Stimulated activated CD8-positive, alpha-beta memory T cell treated with anti-CD3 and anti-CD28 coated beads, Interleukin-7, amount 100 ng/mL, for 4 hours (primary cell): Measurements from ENCODE around the gene NAV2.
"Not testable (repeated sequence)": the region's sequence is repeated elsewhere in the genome, so short reads cannot be mapped to it uniquely, and the experiment has no call there.

Experiments
- DNase-seq, 2 donors: peaks; one replicate each; pipeline ENCODE4 v3.0.0-alpha.2; 2020; ENCODE audit warnings: low read depth in 2 of 2

NAV2 gene

DNA sequence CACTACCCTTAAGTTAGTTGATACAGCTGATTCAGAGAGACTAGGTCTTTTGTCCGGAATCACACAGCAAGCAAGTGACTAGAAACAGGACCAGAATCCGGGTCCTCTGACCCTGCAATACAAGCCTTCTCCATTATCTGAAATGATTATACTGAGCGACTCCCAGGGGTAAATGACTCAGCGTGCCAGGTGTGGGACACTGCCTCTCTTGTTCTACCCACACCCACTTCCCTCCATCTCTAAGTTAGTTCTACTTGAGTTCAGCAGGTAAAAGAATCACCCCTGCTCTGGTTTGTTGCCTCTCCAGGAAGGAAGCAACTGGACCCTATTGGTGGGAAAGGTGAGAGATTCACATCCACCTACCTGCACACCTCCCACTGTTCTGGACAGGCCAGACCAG lies 290.7 kb downstream of the NAV2 start:
- DNase-seq = no peak

DNA sequence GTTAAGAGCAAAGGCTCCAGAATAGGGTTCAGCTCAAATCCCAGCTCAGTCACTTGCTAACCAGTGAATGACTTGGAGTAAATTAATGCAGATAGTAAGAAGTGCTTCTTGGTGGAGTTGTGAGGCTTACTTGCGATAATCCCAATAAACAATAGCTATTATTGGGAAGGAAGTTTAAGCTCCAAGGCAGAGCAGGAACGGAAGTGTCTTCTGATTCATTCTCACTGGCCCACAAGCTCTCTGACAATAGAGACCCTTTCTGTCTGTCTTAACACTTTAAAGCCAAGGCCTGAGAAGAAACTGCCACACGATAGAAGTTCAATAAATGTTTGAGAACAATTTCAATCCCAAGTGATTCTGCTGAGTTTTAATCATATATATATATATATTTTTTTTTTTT lies 292.2 kb downstream of the NAV2 start:
- DNase-seq = no peak

DNA sequence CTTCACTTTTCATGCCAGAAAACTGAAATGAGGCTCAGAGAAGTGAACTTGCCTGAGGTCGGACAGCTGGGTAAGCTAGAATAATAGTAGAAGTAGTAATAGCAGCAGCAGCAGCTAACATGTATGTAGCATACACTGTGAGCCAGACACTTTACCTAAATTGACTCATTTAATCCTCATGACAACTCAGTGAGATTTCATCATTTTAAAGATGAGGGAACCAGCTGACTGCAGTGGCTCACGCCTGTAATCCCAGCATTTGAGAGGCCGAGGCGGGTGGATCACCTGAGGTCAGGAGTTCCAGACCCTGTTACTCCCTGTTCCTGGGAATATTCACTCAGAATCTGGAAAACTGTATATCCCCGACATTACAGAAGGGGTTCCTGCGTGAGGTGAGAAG lies 293.1 kb downstream of the NAV2 start:
- DNase-seq = no peak

DNA sequence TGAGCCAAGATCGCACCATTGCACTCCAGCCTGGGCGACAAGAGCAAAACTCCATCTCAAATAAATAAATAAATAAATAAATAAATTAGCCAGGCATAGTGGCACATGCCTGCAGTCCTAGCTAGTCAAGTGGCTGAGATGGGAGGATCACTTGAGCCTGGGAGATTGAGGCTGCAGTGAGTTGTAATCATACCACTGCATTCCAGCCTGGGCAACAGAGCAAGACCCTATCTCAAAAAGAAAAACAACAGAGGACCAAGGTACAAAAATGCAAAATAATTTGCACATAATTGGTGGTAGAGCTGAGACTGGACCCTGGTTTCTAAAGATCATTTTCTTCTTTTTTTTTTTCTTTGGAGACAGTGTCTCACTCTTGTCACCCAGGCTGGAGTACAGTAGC lies 294.0 kb downstream of the NAV2 start:
- DNase-seq = not testable (repeated sequence)

DNA sequence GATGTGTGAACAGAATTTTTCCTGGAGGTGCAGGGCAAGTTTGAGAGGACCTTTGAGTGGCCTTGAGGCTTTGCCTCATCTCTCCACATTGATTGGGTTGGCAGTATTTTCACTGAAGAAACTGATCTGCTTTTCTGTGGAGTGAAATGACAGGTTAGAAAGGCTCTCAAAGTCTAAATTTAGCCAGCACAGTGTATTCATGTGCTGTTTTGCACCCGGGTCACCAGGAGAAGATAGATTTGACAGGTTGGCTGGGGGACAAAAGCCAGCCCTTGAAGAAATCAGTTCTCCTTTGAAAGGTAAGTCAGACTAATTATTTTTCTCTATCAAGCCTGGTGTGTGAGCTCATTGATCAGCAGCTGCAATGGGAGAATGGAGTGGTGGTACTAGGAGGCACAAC lies 294.7 kb downstream of the NAV2 start:
- no peak for DNase-seq

DNA sequence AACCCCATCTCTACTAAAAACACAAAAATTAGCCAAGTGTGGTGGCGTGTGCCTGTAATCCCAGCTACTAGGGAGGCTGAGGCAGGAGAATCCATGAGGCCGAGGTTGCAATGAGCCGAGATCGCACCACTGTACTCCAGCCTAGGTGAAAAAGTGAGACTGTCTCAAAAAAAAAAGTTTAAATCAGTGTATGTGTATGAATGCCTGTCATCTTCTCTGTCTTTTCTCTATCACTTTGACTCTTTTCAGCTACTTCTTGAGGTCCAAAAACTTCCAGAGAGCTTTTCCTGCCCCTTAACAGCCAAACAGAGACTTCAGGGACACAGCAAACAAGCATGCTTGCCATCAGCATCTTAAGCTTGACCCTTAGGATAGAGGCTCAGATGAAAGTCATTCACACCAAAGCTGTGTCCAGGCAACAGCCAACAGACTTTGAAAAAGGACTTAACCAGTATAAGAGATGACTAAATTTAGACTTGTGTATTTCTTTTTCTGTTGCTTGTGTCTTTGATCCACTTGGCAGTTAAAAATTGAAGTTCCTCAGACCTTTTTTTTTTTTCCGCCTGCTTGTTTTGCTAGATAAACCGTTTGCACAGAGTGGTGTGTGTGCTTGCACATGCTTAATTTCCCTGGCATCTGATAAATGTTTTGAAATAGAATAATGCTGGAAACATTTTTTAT lies 295.7 kb downstream of the NAV2 start:
- no peak for DNase-seq

DNA sequence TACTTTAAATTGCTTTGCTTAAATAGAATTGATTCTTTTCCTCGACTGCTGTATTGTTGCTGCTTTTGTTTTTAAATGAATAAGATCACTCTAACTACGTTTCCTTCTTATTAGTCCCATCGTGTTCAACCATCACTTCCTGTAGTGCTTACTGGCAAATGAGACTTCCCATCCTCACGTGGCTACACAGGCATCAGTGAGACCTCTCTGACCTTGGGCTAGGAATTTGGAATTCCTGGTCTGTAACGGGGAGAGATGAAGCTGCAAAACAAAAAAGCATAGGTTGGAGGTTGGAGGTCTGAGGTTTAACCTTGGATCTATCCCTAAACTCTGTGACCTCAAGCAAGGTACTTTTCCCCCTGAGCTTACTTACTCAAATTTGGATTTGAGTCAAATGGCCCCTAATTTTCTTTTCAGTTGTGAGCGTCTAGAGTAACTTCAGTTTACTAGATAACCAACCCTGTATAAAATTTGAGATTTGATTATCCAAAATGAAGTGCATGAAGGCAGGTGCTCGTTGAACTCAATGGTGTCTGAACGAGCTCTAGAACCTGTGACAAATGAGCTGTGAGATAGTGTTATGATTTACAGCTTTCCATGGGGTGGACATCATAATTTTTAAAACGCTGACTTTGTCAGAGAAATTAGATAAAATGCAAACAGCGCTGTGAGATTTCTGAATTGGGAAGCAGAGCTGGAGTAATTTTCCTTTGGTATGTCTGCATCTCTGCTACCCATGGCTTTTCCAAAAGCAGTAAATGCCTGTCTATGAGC lies 296.4 kb downstream of the NAV2 start:
- DNase-seq = no peak

DNA sequence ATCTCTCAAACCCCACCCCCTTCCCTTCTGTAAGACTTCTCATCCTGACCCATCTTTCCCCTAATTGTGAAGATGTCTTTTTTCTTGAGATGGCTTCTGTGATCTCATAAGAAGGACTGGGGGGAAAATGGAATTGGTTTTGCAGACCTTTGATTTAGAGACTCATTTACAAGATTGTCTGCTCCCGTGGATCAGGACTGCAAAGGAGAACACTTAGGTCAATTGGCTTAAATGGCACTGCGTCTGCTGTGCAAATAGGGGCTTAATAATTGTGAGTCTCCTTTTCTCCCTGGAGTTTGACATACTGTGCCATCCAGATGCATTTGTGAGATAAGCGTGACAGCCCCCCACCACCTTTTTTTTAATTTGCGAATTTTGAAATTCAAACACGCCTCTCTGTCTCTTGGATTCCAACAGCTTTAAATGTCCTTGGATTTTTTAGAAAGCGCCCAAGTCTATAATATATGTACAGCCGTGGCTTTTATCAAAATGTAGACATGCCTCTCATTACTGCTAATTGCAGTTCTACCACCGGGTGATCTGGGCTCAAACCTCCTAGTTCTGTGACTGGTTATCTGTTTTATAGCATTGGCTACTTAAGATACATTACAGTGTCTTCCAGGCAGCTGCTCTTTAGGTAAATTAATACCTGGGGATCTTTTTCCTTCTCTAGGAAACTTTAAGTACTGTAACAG lies 297.7 kb downstream of the NAV2 start:
- no peak for DNase-seq

DNA sequence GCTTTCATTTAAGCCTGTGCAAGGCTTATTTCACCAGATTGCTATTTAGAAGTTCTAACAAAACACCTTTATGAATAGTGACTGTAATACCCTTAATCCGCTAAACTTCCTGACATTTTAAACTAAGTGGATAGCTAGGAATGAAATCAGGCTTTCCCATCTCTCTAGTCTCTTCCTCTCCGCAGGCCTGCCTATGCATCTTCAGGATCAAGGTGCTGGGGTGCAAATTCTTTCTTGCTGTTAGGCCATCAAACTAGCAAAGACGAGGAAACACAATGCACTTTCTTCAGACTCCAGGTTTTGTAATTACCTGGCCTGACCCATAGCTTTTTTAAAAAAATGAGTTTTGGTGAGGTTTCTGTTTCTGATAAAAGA lies 298.2 kb downstream of the NAV2 start:
- DNase-seq = no peak

DNA sequence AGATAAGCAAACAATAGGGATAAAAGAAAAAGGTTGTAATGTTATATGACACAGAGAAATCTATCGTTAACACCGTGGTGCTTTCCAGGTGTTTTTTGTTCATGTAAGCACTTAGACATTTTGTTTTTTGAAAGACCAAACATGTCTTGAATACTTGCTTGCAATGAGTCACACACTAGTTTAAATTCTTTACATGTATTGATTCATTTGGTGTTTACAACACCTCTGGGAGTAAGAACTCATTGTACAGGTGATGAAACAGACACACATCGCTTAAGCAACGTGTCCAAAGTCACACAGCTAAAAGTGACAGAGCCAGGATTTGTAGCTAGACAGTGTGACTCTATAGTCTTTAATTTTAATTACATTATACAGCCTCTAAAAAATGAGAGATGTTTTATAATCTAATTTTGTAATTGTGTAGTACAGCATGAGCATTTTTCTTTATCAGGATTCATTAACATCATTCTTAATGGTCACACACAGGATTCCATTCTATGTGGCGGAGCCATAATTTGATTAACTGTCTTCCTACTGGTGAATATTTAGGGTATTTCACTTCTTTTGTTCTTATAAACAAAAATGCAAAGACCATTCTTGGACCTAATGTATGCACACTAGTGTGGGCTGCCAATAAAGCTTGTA lies 298.8 kb downstream of the NAV2 start:
- DNase-seq = no peak

DNA sequence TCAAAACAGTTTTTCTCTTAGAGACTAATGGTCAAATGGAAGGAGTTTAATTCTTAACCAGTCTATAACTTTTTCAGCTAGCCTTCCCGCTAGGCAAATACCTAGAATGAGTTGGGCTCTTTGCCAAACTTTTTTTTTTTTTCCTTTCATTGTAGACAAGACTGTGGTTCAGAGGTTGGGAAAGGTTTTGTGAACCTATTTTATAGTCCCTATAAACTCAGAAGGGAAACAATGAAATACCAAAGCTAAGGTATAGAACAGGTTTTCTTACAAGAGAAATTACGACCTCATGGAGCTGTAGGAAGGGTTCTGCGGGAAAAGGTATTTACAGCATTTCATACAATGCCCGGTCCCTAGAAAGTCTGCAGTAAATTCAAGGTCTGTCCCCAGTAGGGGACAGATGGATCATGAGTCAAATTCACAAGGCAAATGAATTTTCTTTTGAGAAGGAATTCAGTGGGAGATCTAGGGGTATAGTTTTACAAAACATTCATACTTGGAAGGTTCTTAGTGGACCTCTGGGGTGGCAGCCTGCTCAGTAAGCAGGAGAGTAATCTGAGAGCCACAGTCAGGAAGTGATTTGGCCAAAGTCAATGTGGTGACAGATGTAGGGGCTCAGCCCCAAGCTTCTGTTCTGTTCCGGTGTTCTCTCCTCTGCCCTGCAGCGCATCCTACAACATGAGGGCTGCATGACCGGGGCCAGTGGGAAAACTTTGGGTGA lies 300.9 kb downstream of the NAV2 start:
- DNase-seq = no peak

DNA sequence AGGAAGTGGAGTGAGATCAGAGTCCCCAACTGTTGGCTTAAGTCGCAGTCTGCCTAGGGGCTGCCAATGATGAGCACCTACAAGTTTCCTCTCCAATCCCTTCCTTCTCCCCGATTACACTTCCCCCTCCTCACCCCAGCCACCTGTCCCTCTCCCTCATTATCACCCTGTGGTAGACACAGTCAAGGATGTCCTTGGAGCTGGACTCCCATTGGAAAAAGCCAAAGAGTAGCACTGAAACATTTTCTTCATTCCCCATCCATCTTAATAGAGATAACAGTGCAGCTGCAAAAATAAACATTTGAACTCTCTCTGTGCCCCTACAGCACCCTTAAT lies 301.4 kb downstream of the NAV2 start:
- no peak for DNase-seq

DNA sequence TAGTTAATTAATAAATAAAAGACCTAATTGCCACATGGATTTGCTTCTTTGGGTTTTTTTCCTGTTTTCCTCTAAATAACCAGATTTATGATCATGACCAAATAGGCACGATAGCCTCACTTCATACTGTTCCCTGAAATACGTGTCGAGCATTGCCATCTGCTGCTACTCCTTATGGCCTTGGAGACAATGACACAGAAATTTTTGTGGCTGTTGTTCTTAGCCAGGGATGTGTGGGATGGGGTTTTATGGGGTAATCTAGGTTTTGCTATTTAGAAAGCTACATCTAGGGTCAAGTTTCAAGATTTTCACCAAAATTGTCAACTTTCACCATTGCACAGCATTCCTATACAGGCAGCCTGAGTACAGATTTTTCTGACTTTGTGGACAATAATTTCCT lies 302.5 kb downstream of the NAV2 start:
- DNase-seq = no peak

DNA sequence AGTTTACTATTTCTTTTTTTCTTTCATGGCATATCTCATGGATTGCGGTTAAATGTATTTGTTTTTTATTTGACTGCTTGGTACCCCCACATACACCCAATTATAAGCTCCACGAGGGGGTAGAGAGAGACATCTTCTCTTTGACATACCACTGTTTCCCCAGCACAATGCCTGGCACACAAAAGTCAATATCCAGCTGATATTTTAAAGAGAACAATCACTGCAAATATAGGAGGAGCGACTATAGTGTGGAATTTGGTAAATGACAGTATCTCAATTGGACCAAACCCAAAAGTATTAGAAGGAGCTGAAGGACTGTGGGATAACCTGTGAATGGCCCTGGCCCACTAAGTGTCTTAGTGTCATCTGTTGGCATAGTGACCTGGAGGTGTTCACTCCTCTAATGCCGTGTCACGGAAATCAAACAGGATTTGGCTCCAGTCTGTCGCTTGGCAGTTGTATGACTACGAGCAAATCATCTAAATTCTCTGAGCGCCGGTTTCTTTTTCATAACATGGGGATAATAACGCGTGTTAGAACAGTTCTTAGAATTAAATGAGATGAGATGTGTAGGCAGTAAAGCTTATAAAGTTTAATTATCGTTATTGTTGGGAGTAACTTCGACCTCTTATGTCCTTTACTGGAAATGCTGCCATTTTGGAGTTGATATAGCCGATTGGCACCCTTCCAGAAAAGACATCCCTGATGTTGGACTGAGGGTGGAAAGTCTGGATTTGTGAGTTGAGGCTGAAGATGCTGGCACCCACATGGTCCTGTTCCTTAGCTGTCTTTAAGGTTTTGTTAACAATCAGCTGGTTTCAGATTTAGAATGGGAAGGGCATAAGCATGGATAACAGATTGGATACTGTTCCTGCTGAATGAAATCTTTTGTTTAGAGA lies 303.1 kb downstream of the NAV2 start:
- DNase-seq = no peak

DNA sequence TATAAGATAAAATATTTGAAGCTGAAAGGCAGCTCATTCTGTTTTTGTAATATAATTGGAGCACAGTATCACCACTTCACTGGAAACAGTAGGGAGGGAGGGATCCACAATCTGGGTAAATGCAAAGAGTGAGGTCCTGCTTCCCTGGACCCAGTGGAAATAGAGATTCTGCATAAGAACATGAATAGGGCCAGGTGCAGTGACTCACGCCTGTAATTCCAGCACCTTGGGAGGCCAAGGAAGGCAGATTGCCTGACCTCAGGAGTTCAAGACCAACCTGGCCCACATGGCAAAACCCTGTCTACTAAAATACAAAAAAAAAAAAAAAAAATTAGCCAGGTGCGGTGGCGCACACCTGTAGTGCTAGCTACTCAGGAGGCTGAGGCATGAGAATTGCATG lies 303.9 kb downstream of the NAV2 start:
- DNase-seq = no peak

DNA sequence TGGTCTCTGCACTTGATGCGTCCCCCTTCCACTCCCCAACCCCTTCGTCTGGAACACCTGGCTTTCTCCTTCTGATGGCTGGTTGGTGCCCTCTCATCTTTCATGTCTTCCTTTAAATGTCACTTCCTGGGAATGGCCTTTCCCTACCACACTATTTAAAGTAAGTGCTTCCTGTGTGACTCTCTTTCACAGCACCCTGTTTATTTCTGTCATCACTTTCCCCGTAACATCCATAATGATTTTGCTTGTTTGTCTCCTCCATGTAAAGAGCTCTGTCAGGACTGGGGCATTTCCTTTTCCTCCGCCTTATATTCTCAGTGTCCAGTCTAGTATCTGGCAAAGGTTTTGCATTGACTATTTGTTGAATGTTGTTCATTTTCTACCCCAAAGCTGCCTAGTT lies 304.7 kb downstream of the NAV2 start:
- no peak for DNase-seq

DNA sequence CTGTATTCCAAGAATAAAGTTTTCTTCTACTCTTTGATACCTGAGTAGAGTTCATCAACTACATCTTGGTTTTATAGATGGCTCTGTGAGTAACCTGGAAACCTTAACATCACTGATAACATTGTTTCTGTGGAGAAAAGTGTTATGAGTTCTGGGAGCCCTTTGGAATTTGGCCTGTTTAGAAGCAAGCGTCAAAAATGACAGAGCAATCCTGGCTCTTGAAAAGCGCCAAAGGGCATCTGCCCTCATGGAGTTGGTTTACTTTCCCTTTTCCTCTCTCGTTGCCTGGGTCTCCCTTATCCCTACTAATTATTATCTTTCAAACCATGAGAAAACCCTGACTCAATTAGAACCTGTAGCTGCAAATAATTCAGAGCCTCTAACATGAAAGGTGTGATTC lies 307.6 kb downstream of the NAV2 start:
- no peak for DNase-seq

DNA sequence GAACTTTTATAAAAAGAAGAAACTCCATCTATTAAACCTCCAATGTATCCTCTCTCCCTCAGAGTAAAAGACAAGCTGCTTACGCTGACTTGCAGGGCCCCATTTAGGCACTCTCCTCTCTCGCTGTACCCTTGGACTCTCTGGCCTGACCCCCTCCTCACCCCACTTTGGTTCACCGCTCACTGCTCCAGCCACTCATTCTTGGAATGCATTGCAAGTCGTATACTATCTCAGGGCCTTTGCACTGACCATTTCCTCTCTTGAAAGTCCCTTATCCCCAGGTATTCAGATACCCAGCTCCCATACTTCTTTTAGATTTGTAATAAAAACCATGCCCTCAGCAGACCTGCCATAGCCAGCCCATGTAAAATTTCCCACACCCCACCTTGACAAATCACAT lies 308.1 kb downstream of the NAV2 start:
- no peak for DNase-seq

DNA sequence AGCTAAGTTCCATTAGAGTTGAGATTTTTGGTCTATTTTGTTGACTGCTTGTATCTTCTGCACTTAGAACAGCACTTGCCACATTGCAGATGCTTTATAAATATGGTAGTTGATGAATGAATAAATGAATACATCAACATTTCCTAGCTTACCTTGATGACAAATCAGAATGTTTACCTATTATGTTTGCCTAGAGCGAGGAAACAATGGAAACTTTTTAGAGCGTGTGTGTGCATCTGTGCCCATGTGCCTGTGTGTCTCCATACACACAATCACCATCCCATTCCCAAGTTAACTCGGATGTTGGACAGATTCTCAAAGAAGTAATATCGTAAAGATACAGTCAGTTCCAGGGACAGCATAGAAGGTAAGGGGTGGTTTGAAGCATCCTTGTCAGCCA lies 308.6 kb downstream of the NAV2 start:
- no peak for DNase-seq

DNA sequence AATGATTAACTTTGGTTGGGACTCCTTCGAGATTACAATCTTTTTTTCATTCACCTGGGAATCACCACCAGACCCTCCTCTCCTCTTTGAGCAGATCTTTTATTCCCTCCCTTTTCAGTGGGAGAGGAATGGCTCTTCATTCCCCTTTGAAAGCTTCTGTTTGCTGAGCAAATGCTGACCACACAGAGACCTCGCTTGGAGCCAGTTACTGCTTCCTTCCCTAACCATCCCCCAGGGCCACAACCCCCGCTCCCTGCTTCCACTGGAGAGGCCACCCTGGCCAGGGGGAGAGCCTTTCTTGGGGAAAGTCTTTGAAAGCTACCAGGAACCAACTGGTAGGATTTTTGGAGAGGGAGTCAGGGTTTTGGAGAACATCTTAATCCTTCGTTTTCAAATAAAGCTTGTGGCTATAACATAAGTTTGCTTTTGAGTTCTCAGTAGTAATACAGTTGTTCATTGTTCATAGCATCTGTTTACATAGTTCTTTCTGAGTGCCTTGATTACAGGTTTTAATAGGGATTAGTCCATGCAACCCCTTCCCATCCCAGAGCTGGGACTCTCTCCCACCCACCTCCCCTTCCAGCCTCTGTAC lies 309.2 kb downstream of the NAV2 start:
- no peak for DNase-seq
